HG03558 (cell line): ENCODE results near the gene PSMG4.
"Not testable (repeated sequence)": the region's sequence is repeated elsewhere in the genome, so short reads cannot be mapped to it uniquely, and the experiment has no call there.

Experiments
- ATAC-seq: cut with Tn5 transposase; IDR thresholded peaks from one replicate; pipeline ENCODE4 v1.9.1; 2021; ENCODE audit warnings: moderate number of reproducible peaks; ENCODE audit not compliant: unreplicated experiment; ENCODE audit errors: extremely low read depth

PSMG4 gene

DNA sequence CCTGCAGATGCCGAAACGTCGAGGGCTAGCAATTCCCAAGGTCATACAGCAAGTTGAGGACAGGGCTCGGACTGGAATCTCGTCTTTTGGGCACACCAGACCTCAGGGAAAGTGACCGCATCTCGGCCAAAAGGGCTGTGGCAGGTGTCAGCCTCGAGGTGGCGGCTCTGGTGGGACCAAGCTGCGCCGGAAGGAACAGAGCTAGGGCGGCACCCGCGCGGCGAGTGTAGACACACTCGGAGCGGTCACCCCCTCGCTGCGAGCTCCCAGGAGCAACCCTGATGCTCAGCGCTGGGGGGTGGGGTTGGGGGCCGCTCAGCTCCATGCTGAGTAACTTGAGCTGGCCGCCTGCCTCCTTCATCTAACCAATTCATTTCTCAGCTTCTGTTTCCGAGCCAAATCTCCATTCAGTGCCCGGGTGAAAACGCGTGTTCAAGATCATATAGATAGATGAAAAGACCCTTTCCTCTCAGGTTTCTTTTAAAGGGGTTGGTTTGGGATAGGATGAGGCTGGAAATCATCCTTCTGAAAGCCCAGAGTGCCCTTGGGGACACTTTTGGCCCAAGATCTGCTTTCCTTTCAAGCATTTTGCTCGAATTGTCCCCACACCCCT lies 29.1 kb upstream of the PSMG4 start:
- ATAC-seq, result no peak

DNA sequence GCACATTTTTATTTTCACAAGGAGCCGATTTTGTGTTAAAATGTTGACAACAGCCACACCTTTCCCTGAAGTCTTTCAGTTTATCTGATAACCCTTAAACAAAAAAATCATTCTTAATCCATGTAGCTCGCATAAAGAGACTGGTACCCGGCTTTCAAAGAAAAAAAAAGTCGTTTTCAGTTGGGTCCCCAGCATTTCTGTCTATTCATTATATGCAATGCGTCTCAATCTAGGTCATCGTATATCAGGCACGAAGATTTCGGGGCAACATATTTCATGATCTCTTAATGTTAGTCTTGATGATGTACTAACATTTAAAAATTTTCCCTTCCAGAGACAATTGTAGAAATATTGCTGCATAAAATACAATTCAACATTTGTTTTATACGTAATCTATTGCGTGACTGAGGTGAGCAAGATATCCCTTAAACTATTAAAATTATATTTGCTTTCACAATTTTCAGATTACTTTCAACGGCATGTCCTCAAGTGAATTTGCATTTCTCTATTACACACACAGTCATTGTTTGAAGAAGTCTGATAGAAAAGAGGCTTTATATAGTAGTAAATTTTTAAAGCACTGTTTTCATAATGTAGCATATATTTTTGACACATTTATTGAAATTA lies 28.4 kb upstream of the PSMG4 start:
- ATAC-seq, result no peak

GRCh38 chr6:3230900-3231246 lies 27.9 kb upstream of the PSMG4 start:
- ATAC-seq, result no peak

DNA sequence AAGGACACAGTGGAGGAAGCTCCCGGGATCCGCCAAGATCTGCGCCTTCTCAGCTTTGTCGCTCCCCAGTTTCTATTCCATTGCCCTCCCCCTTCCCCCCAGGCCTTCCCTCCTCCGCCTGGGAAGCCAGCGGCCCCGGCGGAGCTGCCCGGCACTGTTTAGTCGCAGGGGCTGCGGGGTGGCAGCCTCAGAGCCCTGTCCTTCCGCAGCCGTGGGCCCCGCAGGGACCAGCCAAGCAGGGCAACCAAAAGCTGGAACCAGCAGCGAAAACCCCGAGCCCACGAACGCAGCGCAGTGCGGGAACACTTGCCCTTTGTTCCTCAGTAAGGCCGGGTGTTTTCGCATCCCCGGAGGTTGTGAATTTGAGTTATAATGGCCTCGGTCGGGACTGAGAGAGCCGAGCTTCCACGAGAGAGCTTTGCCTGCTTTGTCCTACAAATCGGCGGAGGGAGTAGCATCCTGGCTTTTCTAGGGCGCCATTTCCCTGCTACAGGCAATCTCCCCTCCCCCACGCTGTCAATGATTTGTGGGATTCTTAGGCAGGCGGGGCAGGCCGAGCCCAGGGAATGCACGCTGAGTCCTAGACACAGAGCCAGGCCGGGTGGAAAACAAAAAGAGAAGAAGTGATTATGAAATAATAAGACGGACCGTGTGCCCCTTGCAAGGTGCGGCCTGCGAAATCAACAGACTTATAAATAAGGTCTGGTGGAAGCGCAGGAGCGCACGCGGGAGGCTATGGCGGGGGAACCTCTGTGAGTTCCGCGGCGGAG lies 27.3 kb upstream of the PSMG4 start:
- no peak for ATAC-seq

DNA sequence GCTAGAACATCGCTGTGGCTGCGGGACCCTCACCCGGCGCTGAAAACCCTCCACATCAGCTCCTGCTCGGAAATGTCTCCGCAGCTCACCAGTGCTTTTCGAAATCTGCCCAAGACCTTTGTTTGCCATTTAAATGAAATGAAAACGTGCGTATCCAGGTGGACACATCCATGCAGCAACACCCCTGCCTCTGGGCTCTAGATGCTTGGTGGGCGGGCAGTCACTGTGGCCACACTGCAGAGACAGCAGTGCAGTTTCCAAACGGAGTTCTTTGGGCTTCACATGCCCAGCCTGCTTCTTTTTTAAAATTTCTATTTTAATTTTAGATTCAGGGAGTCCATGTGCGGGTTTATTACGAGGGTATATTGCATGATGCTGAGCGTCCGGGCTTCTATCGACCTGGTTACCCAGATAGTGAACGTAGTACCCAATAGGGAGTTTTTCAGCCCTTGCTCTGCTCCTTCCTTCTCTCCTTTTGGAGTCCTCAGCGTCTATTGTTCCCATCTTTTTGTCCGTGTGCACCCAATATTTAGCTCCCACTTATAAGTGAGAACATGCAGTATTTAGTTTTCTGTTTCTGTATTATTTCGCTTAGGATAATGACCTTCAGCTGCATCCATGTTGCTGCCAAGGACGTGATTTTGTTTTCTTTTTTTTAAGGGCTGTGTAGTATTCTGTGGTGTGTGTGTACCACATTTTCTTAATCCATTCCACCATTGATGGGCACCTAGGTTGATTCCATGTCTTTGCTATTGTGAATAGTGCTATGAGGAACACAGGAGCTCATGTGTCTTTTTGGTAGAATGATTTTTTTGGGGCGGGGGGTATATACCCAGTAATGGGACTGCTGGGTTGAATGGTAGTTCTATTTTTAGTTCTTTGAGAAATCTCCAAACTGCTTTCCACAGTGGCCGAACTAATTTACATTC lies 26.5 kb upstream of the PSMG4 start:
- no peak for ATAC-seq

- ATAC-seq, result no peak
These were observed 25.4 kb upstream of the PSMG4 start for GRCh38 chr6:3233321-3233720.

DNA sequence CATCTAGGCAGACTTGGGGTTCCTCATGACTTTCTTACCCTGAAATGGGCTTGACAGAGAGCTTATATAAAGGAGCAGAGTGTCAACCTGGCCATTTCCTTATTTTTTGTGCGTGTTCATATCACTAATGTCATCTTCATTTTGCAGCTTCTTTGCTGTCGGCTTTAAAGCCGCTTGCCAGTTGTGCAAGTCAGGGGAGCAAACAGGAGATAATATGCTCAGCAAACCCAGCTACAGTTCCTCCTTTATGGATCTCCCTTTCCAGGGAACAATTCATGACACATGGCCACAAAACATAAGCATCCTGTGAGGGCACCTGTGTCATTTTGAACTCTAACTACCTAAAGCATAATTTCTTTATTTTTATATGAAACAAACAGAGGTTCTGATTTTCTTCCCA lies 24.8 kb upstream of the PSMG4 start:
- ATAC-seq, result no peak

DNA sequence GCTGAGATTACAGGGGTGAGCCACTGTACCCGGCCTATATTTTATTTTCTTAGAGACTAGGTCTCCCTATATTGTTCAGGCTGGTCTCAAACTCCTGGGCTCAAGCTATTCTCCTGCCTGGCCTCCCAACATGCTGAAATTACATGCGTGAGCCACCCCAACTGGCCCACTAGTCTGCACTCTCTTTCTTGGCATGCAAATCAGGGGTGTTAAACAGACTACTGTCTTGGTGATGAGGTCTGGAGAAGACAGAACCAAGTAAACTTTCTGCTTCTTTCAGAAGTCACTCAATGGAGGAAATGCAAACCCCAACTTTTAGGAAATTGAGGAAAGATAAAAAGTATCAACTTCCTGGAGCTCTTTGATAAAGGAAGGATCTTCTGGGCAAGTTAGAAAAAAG lies 23.3 kb upstream of the PSMG4 start:
- ATAC-seq, result no peak

DNA sequence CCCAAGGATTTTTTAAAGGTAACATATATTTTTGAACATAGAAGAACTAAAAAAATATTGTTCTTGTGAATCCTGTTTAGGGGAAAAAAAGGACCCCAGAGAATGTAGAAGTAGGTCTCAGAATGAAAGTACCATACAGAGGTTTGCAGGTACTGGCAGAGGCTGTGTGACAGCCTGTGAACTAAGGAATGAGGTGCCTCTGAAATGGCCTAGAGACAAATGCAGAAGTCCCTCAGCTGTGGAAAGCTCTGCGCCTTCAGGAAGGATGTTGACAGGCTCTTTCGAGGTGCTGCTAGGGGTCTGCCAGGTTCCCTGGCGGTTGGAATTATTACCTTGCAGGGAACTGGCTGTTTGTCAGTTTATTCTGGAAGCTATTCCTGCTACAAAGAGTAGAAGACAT lies 22.7 kb upstream of the PSMG4 start:
- no peak for ATAC-seq

DNA sequence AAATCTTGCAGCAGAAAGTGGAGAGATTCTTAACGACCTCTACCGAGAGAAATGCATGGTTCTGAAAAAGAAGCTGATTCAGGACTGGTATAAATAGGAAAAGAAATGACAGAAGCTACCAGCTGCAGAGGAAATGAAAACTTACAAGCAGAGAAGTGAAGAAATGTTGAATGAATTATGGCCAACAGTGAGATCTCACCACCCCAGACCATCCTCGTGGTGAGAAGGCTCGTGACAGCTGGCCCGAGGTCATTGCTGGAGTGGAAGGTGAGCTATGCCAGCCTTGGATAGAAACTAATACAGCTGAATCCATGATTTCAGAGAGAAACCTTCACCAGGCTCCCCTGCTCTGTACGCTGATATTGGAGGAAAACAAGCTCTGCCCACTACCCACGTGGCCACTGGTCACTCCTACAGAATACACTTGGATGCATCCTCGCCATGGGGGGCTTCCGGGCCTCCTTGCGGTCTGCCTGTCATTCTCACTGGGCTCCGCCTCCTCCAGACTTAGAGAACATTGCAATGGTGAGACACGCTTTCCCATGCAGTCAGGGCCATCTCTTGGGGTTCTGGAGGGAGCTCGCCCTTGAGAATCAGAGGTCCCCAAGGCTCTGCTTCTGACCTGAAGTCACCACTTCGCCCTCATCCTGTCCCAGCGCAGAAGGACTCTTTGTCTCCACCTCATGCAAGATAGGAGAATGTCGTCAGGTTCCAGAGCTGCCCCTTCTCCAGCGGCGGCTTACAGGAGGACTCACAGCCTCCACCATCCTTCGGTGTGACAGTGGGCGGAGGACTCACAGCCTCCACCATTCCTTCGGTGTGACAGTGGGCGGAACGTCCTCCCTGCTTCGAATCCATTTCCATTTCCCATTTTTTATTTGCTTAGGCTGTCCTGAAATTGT lies 20.7 kb upstream of the PSMG4 start:
- ATAC-seq, result no peak

GRCh38 chr6:3239110-3239830 lies 19.5 kb upstream of the PSMG4 start:
- no peak for ATAC-seq

GRCh38 chr6:3240595-3240994 lies 18.2 kb upstream of the PSMG4 start:
- ATAC-seq, result no peak

- not testable (repeated sequence) for ATAC-seq
These were observed 17.0 kb upstream of the PSMG4 start for GRCh38 chr6:3241745-3242144.

- no peak for ATAC-seq
These were observed 16.0 kb upstream of the PSMG4 start for GRCh38 chr6:3242768-3243167.

GRCh38 chr6:3244003-3244831 lies 14.5 kb upstream of the PSMG4 start:
- no peak for ATAC-seq

- not testable (repeated sequence) for ATAC-seq
These were observed 13.9 kb upstream of the PSMG4 start for GRCh38 chr6:3244832-3245161.

DNA sequence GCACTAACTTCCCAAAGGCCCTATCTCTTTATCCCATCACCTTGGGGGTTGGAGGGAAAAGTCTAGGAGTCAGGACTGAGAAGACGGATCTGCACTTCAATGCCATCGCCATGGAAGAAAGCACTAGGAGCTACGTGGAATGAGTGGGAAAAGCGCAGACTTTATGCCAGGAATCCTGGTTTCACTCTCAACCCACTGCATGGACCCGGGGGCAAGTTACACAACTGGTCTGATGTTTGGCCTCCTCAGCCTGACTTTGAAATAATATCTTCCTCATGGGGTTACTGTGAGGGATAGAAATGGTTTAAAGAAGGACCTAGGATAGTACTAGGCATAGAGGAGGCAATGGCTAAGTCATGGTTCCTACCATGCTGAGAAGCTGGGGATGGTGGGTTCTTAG lies 13.5 kb upstream of the PSMG4 start:
- no peak for ATAC-seq
